ENCODE measurements around the gene EPB41L2.

DNA sequence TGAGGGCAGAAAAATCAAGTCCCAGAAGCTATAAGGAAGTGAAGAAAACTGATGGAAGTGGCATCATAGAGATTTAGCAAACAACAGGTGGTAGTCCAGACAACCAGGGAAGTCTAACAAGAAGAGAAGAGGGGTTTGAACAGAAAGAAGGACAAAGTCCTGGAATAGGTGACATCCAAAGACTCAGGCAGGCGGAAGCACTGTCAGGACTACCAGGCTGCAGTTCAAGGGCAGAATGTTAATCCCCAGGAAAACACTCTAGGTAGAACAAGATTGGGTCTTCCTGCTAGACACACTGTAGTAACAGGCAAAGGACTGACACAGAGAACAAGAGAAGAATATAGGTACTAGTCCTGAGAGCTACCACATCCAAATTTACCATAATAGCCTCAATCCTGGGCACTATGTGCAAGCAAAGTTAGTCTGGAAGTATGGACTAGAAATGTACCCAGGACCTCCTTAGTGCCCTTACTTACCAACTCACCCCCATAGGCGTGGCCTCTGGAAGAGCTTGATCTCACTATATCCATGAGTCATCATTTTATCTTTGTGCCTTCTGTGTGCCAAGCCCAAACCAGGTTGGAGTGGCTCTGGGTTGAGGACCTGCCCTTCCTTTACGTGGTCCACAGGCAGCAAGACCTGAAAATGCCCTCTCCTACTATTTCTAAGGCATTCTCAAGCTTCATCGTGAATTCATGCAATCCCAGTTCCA is 2.2 kb upstream of the EPB41L2 start:
- no peak for TF ChIP-seq EZH2 (IDR thresholded peaks at IDR 0.05; ENCODE audit: low read length, missing control alignments)
- TF ChIP-seq, protein P1, sequence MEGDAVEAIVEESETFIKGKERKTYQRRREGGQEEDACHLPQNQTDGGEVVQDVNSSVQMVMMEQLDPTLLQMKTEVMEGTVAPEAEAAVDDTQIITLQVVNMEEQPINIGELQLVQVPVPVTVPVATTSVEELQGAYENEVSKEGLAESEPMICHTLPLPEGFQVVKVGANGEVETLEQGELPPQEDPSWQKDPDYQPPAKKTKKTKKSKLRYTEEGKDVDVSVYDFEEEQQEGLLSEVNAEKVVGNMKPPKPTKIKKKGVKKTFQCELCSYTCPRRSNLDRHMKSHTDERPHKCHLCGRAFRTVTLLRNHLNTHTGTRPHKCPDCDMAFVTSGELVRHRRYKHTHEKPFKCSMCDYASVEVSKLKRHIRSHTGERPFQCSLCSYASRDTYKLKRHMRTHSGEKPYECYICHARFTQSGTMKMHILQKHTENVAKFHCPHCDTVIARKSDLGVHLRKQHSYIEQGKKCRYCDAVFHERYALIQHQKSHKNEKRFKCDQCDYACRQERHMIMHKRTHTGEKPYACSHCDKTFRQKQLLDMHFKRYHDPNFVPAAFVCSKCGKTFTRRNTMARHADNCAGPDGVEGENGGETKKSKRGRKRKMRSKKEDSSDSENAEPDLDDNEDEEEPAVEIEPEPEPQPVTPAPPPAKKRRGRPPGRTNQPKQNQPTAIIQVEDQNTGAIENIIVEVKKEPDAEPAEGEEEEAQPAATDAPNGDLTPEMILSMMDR (conservative IDR thresholded peaks at IDR 0.05 in 1 of 2, IDR thresholded peaks at IDR 0.05 in 1 of 2; ENCODE audit: low read depth in 1 of 2, low read length in 2 of 2) = no peak
